Caco-2 (cell line): ENCODE results near the gene RNGTT. TPM values are rescaled to one million over a fixed set of nuclear protein-coding genes. Genes with fewer than 3 reads are reported as not detected.

Source experiments
- BruUV-seq: library from RNA; stranded (reverse); fragments of 400-500 nt; replicated peaks from 2 replicates; lab custom pipeline; 2021; lab: Mats Ljungman, UMichigan
- CTCF ChIA-PET: fragments of 300-600 bp; sonication (Branson Sonifier 250); formaldehyde crosslinking; loops from one replicate; lab custom pipeline; 2022; ENCODE audit warnings: antibody characterized with exemption; lab: Charles Lee
- POLR2A ChIA-PET: fragments of 300-600 bp; sonication (Branson Sonifier 250); formaldehyde crosslinking; loops from one replicate; lab custom pipeline; 2022; ENCODE audit warnings: antibody characterized with exemption; lab: Charles Lee
- DNase-seq, 2 experiments: peaks; one replicate each; pipeline versions ENCODE4 v3.0.0 to v3.0.0-alpha.2; 2020 to 2022
- H3K27me3 ChIP-seq: replicated peaks from 2 replicates; pipeline ENCODE4 v1.6.0; 2011; ENCODE audit warnings: low read length; ENCODE audit not compliant: control insufficient read depth, insufficient read depth
- H3K36me3 ChIP-seq: 2 replicates; pipeline ENCODE4 v1.5.1; 2011; ENCODE audit warnings: low read length; ENCODE audit not compliant: control insufficient read depth, insufficient read depth
- H3K4me1 ChIP-seq: fragments of 250-450 bp; sonication (Bioruptor Pico); 2 replicates; pipeline ENCODE4 v1.5.1; 2020; ENCODE audit warnings: mild to moderate bottlenecking
- H3K4me3 ChIP-seq: 2 replicates; pipeline ENCODE4 v1.5.1; 2011; ENCODE audit warnings: low read depth, mild to moderate bottlenecking, control low read depth, low read length
- H3K9me3 ChIP-seq: fragments of 250-450 bp; sonication (Bioruptor Pico); 2 replicates; pipeline ENCODE4 v1.5.1; 2020; ENCODE audit warnings: mild to moderate bottlenecking, moderate library complexity
- H3K27ac Mint-ChIP-seq: one replicate; pipeline ENCODE4 v1.8.0; 2022; ENCODE audit warnings: mixed read lengths; ENCODE audit not compliant: unreplicated experiment
- H3K27me3 Mint-ChIP-seq: one replicate; pipeline ENCODE4 v1.8.0; 2022; ENCODE audit warnings: mixed read lengths; ENCODE audit not compliant: insufficient read depth, unreplicated experiment
- H3K36me3 Mint-ChIP-seq: one replicate; pipeline ENCODE4 v1.8.0; 2022; ENCODE audit warnings: mild to moderate bottlenecking, mixed read lengths; ENCODE audit not compliant: insufficient read depth, unreplicated experiment
- H3K4me1 Mint-ChIP-seq: one replicate; pipeline ENCODE4 v1.8.0; 2022; ENCODE audit warnings: low read depth, mixed read lengths; ENCODE audit not compliant: unreplicated experiment
- H3K4me3 Mint-ChIP-seq: one replicate; pipeline ENCODE4 v1.8.0; 2022; ENCODE audit warnings: mild to moderate bottlenecking, moderate library complexity, mixed read lengths; ENCODE audit not compliant: unreplicated experiment
- H3K9me3 Mint-ChIP-seq: one replicate; pipeline ENCODE4 v1.8.0; 2022; ENCODE audit warnings: mixed read lengths; ENCODE audit not compliant: unreplicated experiment
- CTCF ChIP-seq, 2 experiments: fragments of 200-600 bp in 1 of 2; IDR thresholded peaks; 1 replicate in 1 of 2; 2 replicates in 1 of 2; pipeline versions ENCODE4 v1.5.1 to v1.8.0; 2011 to 2022; ENCODE audit warnings: antibody characterized with exemption in 1 of 2, control low read depth in 1 of 2, inconsistent platforms in 1 of 2, low read depth in 1 of 2, low read length in 1 of 2, mild to moderate bottlenecking in 1 of 2, moderate library complexity in 1 of 2; ENCODE audit not compliant: insufficient read depth in 1 of 2, severe bottlenecking in 1 of 2, unreplicated experiment in 1 of 2
- intact Hi-C: fragments of 100-400 bp; cut with micrococcal nuclease; formaldehyde crosslinking; loops from one replicate; pipeline ENCODE4 v1.10.0; 2022; ENCODE audit not compliant: unreplicated experiment
- total RNA-seq: library from RNA; stranded (reverse); gene quantifications from 2 replicates; pipeline ENCODE4 v1.2.3, GENCODE V29; 2022

The RNGTT gene
- total RNA-seq, 1 experiment from 2014 or later, result 17.7 TPM

- Histone ChIP-seq H3K4me3 (no peak overlapping the region), H3K4me1 (no peaks in the 10 kb centered on the region), H3K9me3 (no peaks in the 10 kb centered on the region), H3K27me3 (no peaks in the 10 kb centered on the region), H3K36me3 (no peaks in the 10 kb centered on the region)
- H3K27ac Mint-ChIP-seq, result no peak overlapping the region
- no peaks in the 10 kb centered on the region for H3K27me3 Mint-ChIP-seq
- BruUV-seq, result no TSS peak
- ChIA-PET CTCF (no interaction called here), POLR2A (no interaction called here)
- TF ChIP-seq CTCF (IDR thresholded peaks at IDR 0.05; ENCODE audit: insufficient read depth in 1 of 2, low read depth in 1 of 2, low read length in 1 of 2, severe bottlenecking in 1 of 2, unreplicated experiment in 1 of 2), result no peak
- H3K9me3 Mint-ChIP-seq, result no peaks in the 10 kb centered on the region
- intact Hi-C loops, result no loop called here
- H3K36me3 Mint-ChIP-seq, result no peaks in the 10 kb centered on the region
- no peak overlapping the region for H3K4me3 Mint-ChIP-seq
- no peaks in the 10 kb centered on the region for H3K4me1 Mint-ChIP-seq
- DNase-seq, result no peak
Measured at GRCh38 chr6:88852775-88853174, 110.6 kb downstream of the RNGTT start.

GRCh38 chr6:88852000-88852399, 111.4 kb downstream of the RNGTT start:
- TF ChIP-seq CTCF (IDR thresholded peaks at IDR 0.05; ENCODE audit: insufficient read depth in 1 of 2, low read depth in 1 of 2, low read length in 1 of 2, severe bottlenecking in 1 of 2, unreplicated experiment in 1 of 2), result no peak
- H3K27ac Mint-ChIP-seq, result no peak overlapping the region
- H3K27me3 ChIP-seq, result no peaks in the 10 kb centered on the region
- no peak overlapping the region for H3K4me3 ChIP-seq
- no peaks in the 10 kb centered on the region for H3K36me3 ChIP-seq
- no peaks in the 10 kb centered on the region for H3K27me3 Mint-ChIP-seq
- no peaks in the 10 kb centered on the region for H3K9me3 ChIP-seq
- H3K4me1 Mint-ChIP-seq, result no peaks in the 10 kb centered on the region
- DNase-seq, result no peak
- no peaks in the 10 kb centered on the region for H3K9me3 Mint-ChIP-seq
- intact Hi-C loops, result no loop called here
- CTCF ChIA-PET, result no interaction called here
- POLR2A ChIA-PET, result no interaction called here
- H3K4me1 ChIP-seq, result no peaks in the 10 kb centered on the region
- H3K4me3 Mint-ChIP-seq, result no peak overlapping the region
- H3K36me3 Mint-ChIP-seq, result no peaks in the 10 kb centered on the region
- BruUV-seq, result no TSS peak

GRCh38 chr6:88848870-88849269, 114.5 kb downstream of the RNGTT start:
- Histone ChIP-seq H3K9me3 (no peaks in the 10 kb centered on the region), H3K27me3 (no peaks in the 10 kb centered on the region), H3K4me3 (no peak overlapping the region), H3K36me3 (no peaks in the 10 kb centered on the region), H3K4me1 (no peaks in the 10 kb centered on the region)
- Mint-ChIP-seq H3K9me3 (no peaks in the 10 kb centered on the region), H3K4me3 (no peak overlapping the region), H3K4me1 (no peaks in the 10 kb centered on the region), H3K27me3 (no peaks in the 10 kb centered on the region), H3K36me3 (no peaks in the 10 kb centered on the region), H3K27ac (no peak overlapping the region)
- BruUV-seq, result no TSS peak
- no peak for TF ChIP-seq CTCF (IDR thresholded peaks at IDR 0.05; ENCODE audit: insufficient read depth in 1 of 2, low read depth in 1 of 2, low read length in 1 of 2, severe bottlenecking in 1 of 2, unreplicated experiment in 1 of 2)
- POLR2A ChIA-PET, result no interaction called here
- intact Hi-C loops, result no loop called here
- no peak for DNase-seq
- CTCF ChIA-PET, result no interaction called here
